ENCODE data around the gene KRTAP10-1.

KRTAP10-1 gene

GRCh38 chr21:44542716-44543115 lies 2.7 kb upstream of the KRTAP10-1 start:
- Histone ChIP-seq H3K4me3 (ENCODE audit: low read length) (no peak overlapping the region), H3K4me1 (ENCODE audit: insufficient read depth, low read length) (peaks cover under 1% of the 10 kb centered on the region; the same call in 1 of the 2 replicates)
- 100% methylated on average over 1 of the region's 1 CpG for whole genome bisulfite sequencing

GRCh38 chr21:44540741-44541288 lies 820 bp upstream of the KRTAP10-1 start:
- WGBS: 89% methylated on average over 11 of the region's 11 CpGs
- no peaks in the 10 kb centered on the region; the same call in 1 of the 2 replicates for H3K27me3 ChIP-seq (ENCODE audit: insufficient read depth, low read length)

More at GRCh38 chr21:44542716-44543115, 2.7 kb upstream of the KRTAP10-1 start:
- no peaks in the 10 kb centered on the region for H3K36me3 ChIP-seq (ENCODE audit: insufficient read depth, low read length)
- no peaks in the 10 kb centered on the region for H3K9me3 ChIP-seq (ENCODE audit: insufficient read depth, low read depth, low read length)
- no peaks in the 10 kb centered on the region; the same call in 1 of the 2 replicates for H3K27me3 ChIP-seq (ENCODE audit: insufficient read depth, low read length)
- H3K27ac ChIP-seq (ENCODE audit: low read depth, low read length): no peak overlapping the region
- no peak overlapping the region for H3K9ac ChIP-seq (ENCODE audit: low read depth, low read length)

GRCh38 chr21:44539046-44539445 lies 949 bp downstream of the KRTAP10-1 start:
- Histone ChIP-seq H3K9me3 (ENCODE audit: insufficient read depth, low read depth, low read length) (no peaks in the 10 kb centered on the region), H3K27me3 (ENCODE audit: insufficient read depth, low read length) (no peaks in the 10 kb centered on the region; the same call in 1 of the 2 replicates), H3K27ac (ENCODE audit: low read depth, low read length) (no peak overlapping the region), H3K4me3 (ENCODE audit: low read length) (no peak overlapping the region), H3K36me3 (ENCODE audit: insufficient read depth, low read length) (no peaks in the 10 kb centered on the region), H3K9ac (ENCODE audit: low read depth, low read length) (no peak overlapping the region), H3K4me1 (ENCODE audit: insufficient read depth, low read length) (no peaks in the 10 kb centered on the region)
- WGBS: 78% methylated on average over 14 of the region's 14 CpGs

More at GRCh38 chr21:44540741-44541288, 820 bp upstream of the KRTAP10-1 start:
- H3K9me3 ChIP-seq (ENCODE audit: insufficient read depth, low read depth, low read length): no peaks in the 10 kb centered on the region
- no peak overlapping the region for H3K9ac ChIP-seq (ENCODE audit: low read depth, low read length)
- H3K4me3 ChIP-seq (ENCODE audit: low read length): no peak overlapping the region
- no peaks in the 10 kb centered on the region for H3K4me1 ChIP-seq (ENCODE audit: insufficient read depth, low read length)
- H3K36me3 ChIP-seq (ENCODE audit: insufficient read depth, low read length): no peaks in the 10 kb centered on the region
- no peak overlapping the region for H3K27ac ChIP-seq (ENCODE audit: low read depth, low read length)

GRCh38 chr21:44537930-44538911 lies 1.8 kb downstream of the KRTAP10-1 start:
- no peaks in the 10 kb centered on the region for H3K4me1 ChIP-seq (ENCODE audit: insufficient read depth, low read length)
- H3K9ac ChIP-seq (ENCODE audit: low read depth, low read length): no peak overlapping the region
- H3K36me3 ChIP-seq (ENCODE audit: insufficient read depth, low read length): no peaks in the 10 kb centered on the region
- no peaks in the 10 kb centered on the region; the same call in 1 of the 2 replicates for H3K27me3 ChIP-seq (ENCODE audit: insufficient read depth, low read length)
- H3K4me3 ChIP-seq (ENCODE audit: low read length): no peak overlapping the region
- 94% methylated on average over 33 of the region's 33 CpGs for WGBS
- H3K27ac ChIP-seq (ENCODE audit: low read depth, low read length): no peak overlapping the region
- H3K9me3 ChIP-seq (ENCODE audit: insufficient read depth, low read depth, low read length): no peaks in the 10 kb centered on the region

- 79% methylated on average over 7 of the region's 7 CpGs for WGBS
- no peaks in the 10 kb centered on the region for H3K9me3 ChIP-seq (ENCODE audit: insufficient read depth, low read depth, low read length)
- H3K9ac ChIP-seq (ENCODE audit: low read depth, low read length): no peak overlapping the region
- H3K4me1 ChIP-seq (ENCODE audit: insufficient read depth, low read length): no peaks in the 10 kb centered on the region
- no peak overlapping the region for H3K4me3 ChIP-seq (ENCODE audit: low read length)
- H3K27ac ChIP-seq (ENCODE audit: low read depth, low read length): no peak overlapping the region
- H3K36me3 ChIP-seq (ENCODE audit: insufficient read depth, low read length): no peaks in the 10 kb centered on the region
- no peaks in the 10 kb centered on the region for H3K27me3 ChIP-seq (ENCODE audit: insufficient read depth, low read length)
Observed at GRCh38 chr21:44535963-44536362, 4.0 kb downstream of the KRTAP10-1 start.

- Histone ChIP-seq H3K4me3 (ENCODE audit: low read length) (no peak overlapping the region), H3K9me3 (ENCODE audit: insufficient read depth, low read depth, low read length) (no peaks in the 10 kb centered on the region), H3K27ac (ENCODE audit: low read depth, low read length) (no peak overlapping the region), H3K27me3 (ENCODE audit: insufficient read depth, low read length) (no peaks in the 10 kb centered on the region), H3K36me3 (ENCODE audit: insufficient read depth, low read length) (no peaks in the 10 kb centered on the region), H3K9ac (ENCODE audit: low read depth, low read length) (no peak overlapping the region), H3K4me1 (ENCODE audit: insufficient read depth, low read length) (no peaks in the 10 kb centered on the region)
- 95% methylated on average over 6 of the region's 6 CpGs for WGBS
Observed at GRCh38 chr21:44534688-44535087, 5.3 kb downstream of the KRTAP10-1 start.

- no peak overlapping the region for H3K27ac ChIP-seq (ENCODE audit: low read depth, low read length)
- H3K36me3 ChIP-seq (ENCODE audit: insufficient read depth, low read length): no peaks in the 10 kb centered on the region
- H3K27me3 ChIP-seq (ENCODE audit: insufficient read depth, low read length): no peaks in the 10 kb centered on the region
- WGBS: 96% methylated on average over 16 of the region's 21 CpGs
- H3K9ac ChIP-seq (ENCODE audit: low read depth, low read length): no peak overlapping the region
- H3K4me3 ChIP-seq (ENCODE audit: low read length): no peak overlapping the region
- H3K4me1 ChIP-seq (ENCODE audit: insufficient read depth, low read length): no peaks in the 10 kb centered on the region
- H3K9me3 ChIP-seq (ENCODE audit: insufficient read depth, low read depth, low read length): no peaks in the 10 kb centered on the region
Observed at GRCh38 chr21:44533891-44534627, 5.9 kb downstream of the KRTAP10-1 start.

GRCh38 chr21:44533121-44533890 lies 6.7 kb downstream of the KRTAP10-1 start:
- H3K9me3 ChIP-seq (ENCODE audit: insufficient read depth, low read depth, low read length): no peaks in the 10 kb centered on the region
- H3K36me3 ChIP-seq (ENCODE audit: insufficient read depth, low read length): no peaks in the 10 kb centered on the region
- 95% methylated on average over 37 of the region's 37 CpGs for WGBS
- H3K27ac ChIP-seq (ENCODE audit: low read depth, low read length): no peak overlapping the region
- no peaks in the 10 kb centered on the region for H3K27me3 ChIP-seq (ENCODE audit: insufficient read depth, low read length)
- H3K4me1 ChIP-seq (ENCODE audit: insufficient read depth, low read length): no peaks in the 10 kb centered on the region
- no peak overlapping the region for H3K9ac ChIP-seq (ENCODE audit: low read depth, low read length)
- H3K4me3 ChIP-seq (ENCODE audit: low read length): no peak overlapping the region

- Histone ChIP-seq H3K4me3 (ENCODE audit: low read length) (no peak overlapping the region), H3K27me3 (ENCODE audit: insufficient read depth, low read length) (no peaks in the 10 kb centered on the region), H3K9ac (ENCODE audit: low read depth, low read length) (no peak overlapping the region), H3K36me3 (ENCODE audit: insufficient read depth, low read length) (no peaks in the 10 kb centered on the region), H3K27ac (ENCODE audit: low read depth, low read length) (no peak overlapping the region), H3K4me1 (ENCODE audit: insufficient read depth, low read length) (no peaks in the 10 kb centered on the region), H3K9me3 (ENCODE audit: insufficient read depth, low read depth, low read length) (no peaks in the 10 kb centered on the region)
- 88% methylated on average over 16 of the region's 16 CpGs for WGBS
Observed at GRCh38 chr21:44532712-44533111, 7.3 kb downstream of the KRTAP10-1 start.

GRCh38 chr21:44531606-44532564 lies 8.1 kb downstream of the KRTAP10-1 start:
- Histone ChIP-seq H3K4me3 (ENCODE audit: low read length) (no peak overlapping the region), H3K9me3 (ENCODE audit: insufficient read depth, low read depth, low read length) (no peaks in the 10 kb centered on the region), H3K36me3 (ENCODE audit: insufficient read depth, low read length) (no peaks in the 10 kb centered on the region), H3K4me1 (ENCODE audit: insufficient read depth, low read length) (no peaks in the 10 kb centered on the region), H3K9ac (ENCODE audit: low read depth, low read length) (no peak overlapping the region), H3K27me3 (ENCODE audit: insufficient read depth, low read length) (no peaks in the 10 kb centered on the region), H3K27ac (ENCODE audit: low read depth, low read length) (no peak overlapping the region)
- WGBS: 92% methylated on average over 30 of the region's 30 CpGs

Data from HUES64 (cell line).